Gastroesophageal sphincter (tissue), 3 donors: ENCODE measurements around the gene RTF2.
A peak's percentile ranks its signal among the peaks of the same experiment; 100 is the strongest.

Experiments used
- CTCF ChIP-seq, 4 experiments: fragments of 200-600 bp in 2 of 4; fragments of 450-650 bp in 2 of 4; sonication (generic) in 1 of 4; IDR thresholded peaks; one replicate each; pipeline ENCODE4 v1.5.1; 2017 to 2019; ENCODE audit warnings: antibody characterized with exemption in 4 of 4, mild to moderate bottlenecking in 2 of 4, moderate library complexity in 2 of 4
- EP300 ChIP-seq: sonication (generic); formaldehyde crosslinking; IDR thresholded peaks from one replicate; pipeline ENCODE4 v1.6.1; 2017; ENCODE audit warnings: antibody characterized with exemption, mild to moderate bottlenecking
- POLR2A ChIP-seq, 2 donors: fragments of 450-650 bp; IDR thresholded peaks; one replicate each; pipeline ENCODE4 v1.6.1; 2017; ENCODE audit warnings: antibody characterized with exemption in 2 of 2, mild to moderate bottlenecking in 2 of 2, moderate library complexity in 1 of 2

- TF ChIP-seq POLR2A (IDR thresholded peaks at IDR 0.05), result no peak
- TF ChIP-seq CTCF (IDR thresholded peaks at IDR 0.05), result peak in 2 of 4 experiments; percentile 10 to 26
- no peak for TF ChIP-seq EP300
These were observed 86.4 kb downstream of the RTF2 start for GRCh38 chr20:56554869-56555268.
